Stimulated activated CD4-positive, alpha-beta T cell treated with anti-CD3 and anti-CD28 coated beads, Interleukin-15, amount 100 ng/mL, for 24 hours (primary cell): ENCODE measurements around the gene HECTD2.
"Not testable (repeated sequence)": the region's sequence is repeated elsewhere in the genome, so short reads cannot be mapped to it uniquely, and the experiment has no call there.

Source experiments
- DNase-seq: peaks from one replicate; pipeline ENCODE4 v3.0.0-alpha.2; 2020

Gene HECTD2

DNA sequence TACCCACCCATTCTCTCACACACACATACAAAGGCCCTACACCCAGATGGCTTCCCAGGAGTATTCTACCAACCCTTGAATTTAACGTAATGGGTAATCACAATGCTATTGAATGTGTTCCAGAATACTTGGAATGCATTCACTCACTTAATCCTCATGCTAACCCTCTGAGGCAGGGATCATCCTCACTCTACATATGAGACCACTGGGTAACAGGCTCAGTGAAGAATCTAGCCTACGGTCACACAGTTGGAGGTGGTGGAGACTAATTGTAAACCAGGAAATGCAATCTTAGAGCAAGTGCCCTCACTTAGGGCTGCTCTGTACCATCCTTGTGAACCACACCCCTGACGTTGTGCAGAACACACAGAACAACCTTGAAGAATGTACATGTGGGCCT is 135.2 kb downstream of the HECTD2 start:
- DNase-seq: no peak

DNA sequence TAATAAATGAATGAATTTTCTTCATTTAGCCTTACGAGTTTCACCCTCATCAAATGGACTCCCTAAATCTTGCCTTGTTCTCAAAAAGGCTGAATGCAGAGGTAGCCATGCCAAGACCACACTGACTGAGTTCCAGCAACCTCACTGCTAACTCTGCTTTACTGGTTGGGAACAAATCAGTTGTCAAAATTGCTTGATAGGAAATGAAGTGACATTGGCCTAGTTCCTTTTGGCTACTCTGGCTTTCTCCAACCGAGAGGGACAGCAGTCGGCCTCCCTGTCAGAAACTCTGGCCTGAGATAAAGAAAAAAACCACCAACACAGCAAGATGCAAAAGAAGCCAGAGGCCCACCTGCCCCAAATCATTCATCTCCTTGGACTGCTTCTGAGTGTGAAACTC is 135.7 kb downstream of the HECTD2 start:
- no peak for DNase-seq

DNA sequence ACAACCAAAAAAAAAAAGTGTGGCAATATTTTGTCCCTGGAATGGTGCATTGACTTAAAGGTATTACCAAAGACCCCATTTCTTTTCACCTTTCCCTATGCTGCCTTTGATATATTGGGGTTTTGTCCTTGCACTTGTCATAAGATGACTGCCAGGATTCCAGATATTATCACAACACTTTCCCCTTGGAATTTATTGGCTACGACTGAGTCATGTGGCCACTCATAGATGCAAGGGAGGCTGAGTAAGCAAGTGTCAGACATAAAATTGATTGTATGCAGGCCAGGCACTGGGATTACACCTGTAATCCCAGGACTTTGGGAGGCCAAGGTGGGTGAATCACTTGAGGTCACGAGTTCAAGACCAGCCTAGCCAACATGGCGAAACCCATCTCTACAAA is 139.1 kb downstream of the HECTD2 start:
- no peak for DNase-seq

GRCh38 chr10:91550021-91550420 is 139.9 kb downstream of the HECTD2 start:
- DNase-seq: no peak

- DNase-seq: peak; percentile 14
These were observed 141.7 kb downstream of the HECTD2 start for GRCh38 chr10:91551856-91552255.

GRCh38 chr10:91552274-91553095 is 142.3 kb downstream of the HECTD2 start:
- DNase-seq: no peak

DNA sequence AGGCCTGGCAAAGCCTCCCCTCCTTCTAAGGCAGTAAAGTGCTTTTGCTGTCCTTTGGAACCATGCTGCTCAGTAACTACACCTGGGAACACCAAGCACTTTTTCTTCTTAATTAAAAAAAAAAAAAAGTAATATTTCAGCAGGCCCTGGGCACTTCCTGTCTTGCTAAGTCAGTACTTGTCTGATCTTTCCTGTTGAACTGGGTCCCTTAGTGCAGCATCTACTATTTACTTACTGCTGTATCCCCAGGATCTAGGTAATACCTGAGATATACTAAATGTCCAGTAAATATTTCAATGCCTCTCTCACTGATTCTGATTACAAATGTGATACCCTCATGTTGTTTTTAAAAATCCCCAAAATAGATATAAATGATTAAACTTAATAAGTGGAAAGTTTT is 145.3 kb downstream of the HECTD2 start:
- DNase-seq: no peak

DNA sequence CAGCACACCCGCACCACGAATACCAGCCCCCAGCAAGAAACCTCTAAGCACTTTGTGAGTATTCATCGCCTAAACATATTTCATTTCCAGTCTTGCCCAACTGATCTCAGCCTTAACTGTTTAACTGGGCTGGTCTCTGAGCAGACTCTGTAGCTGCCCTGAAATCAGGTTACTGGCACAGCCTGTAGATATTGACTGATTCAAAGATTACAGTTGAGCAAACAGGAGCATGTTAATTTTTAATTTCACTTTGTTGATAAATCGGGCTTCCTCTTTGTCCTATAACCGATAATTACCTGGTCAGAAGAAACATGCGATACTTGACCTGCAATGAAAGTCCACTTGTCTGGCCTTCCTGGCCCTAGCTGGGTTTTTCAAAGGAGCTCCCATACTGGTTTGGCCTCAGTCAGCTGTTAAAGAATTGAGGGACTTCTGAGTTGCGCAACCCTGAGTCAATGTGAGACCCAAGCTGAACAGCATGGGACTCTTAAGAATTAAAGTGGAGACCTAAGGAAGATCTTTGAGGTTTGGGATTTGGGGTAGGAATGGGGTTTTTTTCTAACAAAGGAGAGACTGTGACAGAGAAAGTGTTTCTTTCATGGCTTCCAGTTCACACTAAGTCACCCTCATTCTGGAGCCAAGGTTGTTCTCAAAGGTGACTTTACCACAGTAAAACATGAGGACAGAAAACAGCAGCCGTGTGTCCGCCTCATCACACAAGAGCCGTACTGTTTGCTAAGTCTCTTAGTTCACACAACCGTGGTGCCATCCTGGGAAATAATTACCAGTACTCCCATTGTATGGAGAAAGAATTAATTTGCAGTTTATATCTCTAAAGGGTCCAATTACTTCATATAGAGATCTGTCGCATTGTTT is 146.8 kb downstream of the HECTD2 start:
- no peak for DNase-seq

DNA sequence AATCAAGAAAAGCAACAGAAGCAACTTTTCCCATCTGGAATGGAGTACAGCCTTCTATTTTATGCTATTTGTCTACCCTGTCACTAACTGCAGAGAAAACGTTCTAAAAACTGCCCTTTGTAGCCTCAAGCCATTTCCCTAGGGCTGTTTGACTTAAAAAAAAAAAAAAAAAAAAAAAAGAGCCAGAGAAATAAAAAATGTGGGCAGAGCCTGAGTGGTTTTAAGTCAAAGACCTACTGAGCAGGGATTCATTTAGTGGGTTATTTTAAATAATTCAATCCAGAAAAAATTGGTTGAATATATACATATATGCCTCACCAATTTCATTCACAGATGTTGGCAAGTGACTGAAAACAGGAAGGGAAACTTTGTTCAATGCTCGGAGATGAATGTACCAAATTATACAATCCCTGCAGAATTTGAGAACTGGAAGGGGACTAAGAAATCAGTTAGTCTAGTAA is 147.5 kb downstream of the HECTD2 start:
- DNase-seq: no peak

GRCh38 chr10:91558473-91558872 is 148.3 kb downstream of the HECTD2 start:
- no peak for DNase-seq

GRCh38 chr10:91559169-91559568 is 149.0 kb downstream of the HECTD2 start:
- no peak for DNase-seq

DNA sequence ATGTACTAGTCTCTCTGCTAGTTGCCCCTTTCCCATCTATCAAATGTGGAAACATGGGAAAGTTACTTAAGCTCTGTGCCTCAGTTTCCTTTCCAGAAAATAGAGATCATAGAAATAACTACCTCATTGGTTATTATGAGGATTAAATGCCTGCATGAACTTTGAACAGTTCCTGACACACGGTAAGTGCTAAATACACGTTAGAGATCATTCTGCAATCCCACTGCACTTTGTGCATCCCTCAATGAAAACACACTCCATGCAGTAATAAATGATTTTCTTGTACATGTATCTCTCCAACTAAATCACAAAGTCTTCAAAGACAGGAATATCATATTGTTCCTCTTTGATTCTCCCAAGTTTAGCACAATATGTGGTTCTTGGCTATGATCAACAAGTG is 149.6 kb downstream of the HECTD2 start:
- no peak for DNase-seq

- DNase-seq: not testable (repeated sequence)
These were observed 150.7 kb downstream of the HECTD2 start for GRCh38 chr10:91560827-91561226.

- DNase-seq: no peak
These were observed 152.9 kb downstream of the HECTD2 start for GRCh38 chr10:91562839-91563581.

DNA sequence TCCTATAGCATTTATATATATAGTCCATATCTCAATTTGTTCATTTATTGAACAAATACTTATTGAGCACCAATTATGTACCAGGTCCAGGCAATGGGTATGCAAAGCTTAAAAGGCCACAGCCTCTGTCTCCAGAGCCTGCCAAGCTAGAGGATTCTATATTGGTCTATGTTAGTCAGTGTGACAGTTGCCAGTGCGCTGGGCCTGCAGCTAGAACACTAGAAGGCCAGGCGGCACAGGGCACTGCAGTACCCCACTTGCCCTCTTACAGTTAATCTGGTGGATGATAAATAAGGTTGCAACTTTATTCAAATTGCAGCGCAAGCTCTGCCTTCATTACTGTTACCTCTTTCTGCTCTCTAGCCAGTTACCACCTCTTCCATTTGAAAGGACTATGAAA is 153.9 kb downstream of the HECTD2 start:
- no peak for DNase-seq
